H9 (cell line): Measurements from ENCODE around the gene HK3. TPM values are rescaled to one million over a fixed set of nuclear protein-coding genes. Genes with fewer than 3 reads are reported as not detected.

Experiments used
- DNase-seq: peaks from one replicate; pipeline ENCODE4 v3.0.0-alpha.2; 2017
- H2AFZ ChIP-seq: one replicate; pipeline ENCODE4 v1.6.1; 2013; ENCODE audit warnings: mild to moderate bottlenecking, low read length, control low read depth, moderate library complexity
- H2AK5ac ChIP-seq: 2 replicates; pipeline ENCODE4 v1.6.1; 2013; ENCODE audit warnings: low read length, control low read depth, mixed read lengths; ENCODE audit not compliant: insufficient read length
- H2BK120ac ChIP-seq: one replicate; pipeline ENCODE4 v1.6.1; 2013; ENCODE audit warnings: low read depth, mild to moderate bottlenecking, low read length, control low read depth, inconsistent platforms; ENCODE audit not compliant: poor library complexity, severe bottlenecking
- H2BK12ac ChIP-seq: 2 replicates; pipeline ENCODE4 v1.6.1; 2013; ENCODE audit warnings: low read length, control low read depth, mixed read lengths, low read depth; ENCODE audit not compliant: insufficient read length
- H2BK15ac ChIP-seq: 2 replicates; pipeline ENCODE4 v1.6.1; 2013; ENCODE audit warnings: low read depth, low read length, control low read depth
- H2BK20ac ChIP-seq: one replicate; pipeline ENCODE4 v1.6.1; 2013; ENCODE audit warnings: low read depth, mild to moderate bottlenecking, low read length, control low read depth, inconsistent platforms; ENCODE audit not compliant: poor library complexity, severe bottlenecking
- H2BK5ac ChIP-seq: 2 replicates; pipeline ENCODE4 v1.6.1; 2013; ENCODE audit warnings: low read length, control low read depth, mixed read lengths; ENCODE audit not compliant: insufficient read length
- H3K14ac ChIP-seq: 2 replicates; pipeline ENCODE4 v1.6.1; 2013; ENCODE audit warnings: low read length, control low read depth; ENCODE audit not compliant: insufficient read depth
- H3K18ac ChIP-seq: 2 replicates; pipeline ENCODE4 v1.6.1; 2013; ENCODE audit warnings: low read depth, mild to moderate bottlenecking, mixed read lengths, low read length, control low read depth; ENCODE audit not compliant: insufficient read length
- H3K23ac ChIP-seq: 2 replicates; pipeline ENCODE4 v1.6.1; 2013; ENCODE audit warnings: low read length, control low read depth, mixed read lengths, low read depth; ENCODE audit not compliant: insufficient read length
- H3K23me2 ChIP-seq: 2 replicates; pipeline ENCODE4 v1.6.1; 2013; ENCODE audit warnings: low read depth, mild to moderate bottlenecking, mixed read lengths, low read length, control low read depth; ENCODE audit not compliant: insufficient read length, poor library complexity, severe bottlenecking
- H3K27ac ChIP-seq: 2 replicates; pipeline ENCODE4 v1.5.1; 2013; ENCODE audit warnings: low read length, control low read depth, mixed read lengths, low read depth; ENCODE audit not compliant: insufficient read length
- H3K27me3 ChIP-seq: 2 replicates; pipeline ENCODE4 v1.6.1; 2013; ENCODE audit warnings: low read length, control low read depth, inconsistent platforms; ENCODE audit not compliant: insufficient read depth
- H3K4ac ChIP-seq: 2 replicates; pipeline ENCODE4 v1.6.1; 2013; ENCODE audit warnings: low read depth, mild to moderate bottlenecking, control low read depth, inconsistent platforms, low read length, moderate library complexity
- H3K4me1 ChIP-seq: 2 replicates; pipeline ENCODE4 v1.6.1; 2013; ENCODE audit warnings: low read length, control low read depth, inconsistent platforms; ENCODE audit not compliant: insufficient read depth
- H3K4me2 ChIP-seq: 2 replicates; pipeline ENCODE4 v1.6.1; 2013; ENCODE audit warnings: low read length, control low read depth, mixed read lengths; ENCODE audit not compliant: insufficient read length, insufficient read depth
- H3K56ac ChIP-seq: 2 replicates; pipeline ENCODE4 v1.6.1; 2013; ENCODE audit warnings: low read depth, mild to moderate bottlenecking, mixed read lengths, low read length, control low read depth; ENCODE audit not compliant: insufficient read length
- H3K79me1 ChIP-seq: 2 replicates; pipeline ENCODE4 v1.6.1; 2013; ENCODE audit warnings: low read depth, mild to moderate bottlenecking, moderate library complexity, low read length, control low read depth, inconsistent platforms; ENCODE audit not compliant: insufficient read depth, poor library complexity, severe bottlenecking
- H3K79me2 ChIP-seq: 2 replicates; pipeline ENCODE4 v1.6.1; 2013; ENCODE audit warnings: low read length, control low read depth, inconsistent platforms; ENCODE audit not compliant: insufficient read depth
- H3K9ac ChIP-seq: 2 replicates; pipeline ENCODE4 v1.6.1; 2013; ENCODE audit warnings: low read length, control low read depth, mixed read lengths; ENCODE audit not compliant: insufficient read length; ENCODE audit errors: extremely low read depth
- H3K9me3 ChIP-seq: one replicate; pipeline ENCODE4 v1.6.1; 2013; ENCODE audit warnings: low read depth, low read length, inconsistent platforms; ENCODE audit not compliant: control insufficient read depth
- H3T11ph ChIP-seq: one replicate; pipeline ENCODE4 v1.6.1; 2013; ENCODE audit warnings: mild to moderate bottlenecking, low read length, control low read depth, inconsistent platforms
- H4K20me1 ChIP-seq: one replicate; pipeline ENCODE4 v1.6.1; 2013; ENCODE audit not compliant: control insufficient read depth, insufficient read length, insufficient read depth
- H4K5ac ChIP-seq: 2 replicates; pipeline ENCODE4 v1.6.1; 2013; ENCODE audit warnings: low read depth, mild to moderate bottlenecking, mixed read lengths, low read length, control low read depth; ENCODE audit not compliant: insufficient read length
- H4K8ac ChIP-seq: replicated peaks from 2 replicates; pipeline ENCODE4 v1.6.1; 2013; ENCODE audit warnings: low read length, control low read depth, mixed read lengths, low read depth; ENCODE audit not compliant: insufficient read length
- H4K91ac ChIP-seq: 2 replicates; pipeline ENCODE4 v1.6.1; 2013; ENCODE audit warnings: low read depth, mild to moderate bottlenecking, moderate library complexity, mixed read lengths, low read length, control low read depth; ENCODE audit not compliant: insufficient read length
- H3K27ac Mint-ChIP-seq, 3 experiments: 2 replicates in 2 of 3; 3 replicates in 1 of 3; pipeline ENCODE4 v1.8.0; 2020 to 2021; ENCODE audit warnings: mixed read lengths in 3 of 3, mild to moderate bottlenecking in 1 of 3, moderate library complexity in 1 of 3
- H3K27me3 Mint-ChIP-seq: 2 replicates; pipeline ENCODE4 v1.8.0; 2021; ENCODE audit warnings: low read depth, mild to moderate bottlenecking, moderate library complexity, mixed read lengths
- H3K36me3 Mint-ChIP-seq, 3 experiments: 2 replicates in 2 of 3; 3 replicates in 1 of 3; pipeline ENCODE4 v1.8.0; 2020 to 2021; ENCODE audit warnings: low read depth in 3 of 3, mixed read lengths in 3 of 3; ENCODE audit not compliant: insufficient read depth in 1 of 3
- H3K4me1 Mint-ChIP-seq, 2 experiments: 2 replicates each; pipeline ENCODE4 v1.8.0; 2020; ENCODE audit warnings: mixed read lengths in 2 of 2
- H3K4me3 Mint-ChIP-seq, 2 experiments: 2 replicates in 1 of 2; 3 replicates in 1 of 2; pipeline ENCODE4 v1.8.0; 2020 to 2021; ENCODE audit warnings: mild to moderate bottlenecking in 2 of 2, mixed read lengths in 2 of 2, moderate library complexity in 1 of 2
- H3K9me3 Mint-ChIP-seq, 2 experiments: 2 replicates in 1 of 2; 3 replicates in 1 of 2; pipeline ENCODE4 v1.8.0; 2020; ENCODE audit warnings: mild to moderate bottlenecking in 2 of 2, mixed read lengths in 2 of 2, moderate library complexity in 1 of 2
- WGBS: extraction: QIAGEN DNeasy Blood & Tissue Kit; methylation state at CpG from one replicate; pipeline ENCODE4 v1.1.7; 2013; ENCODE audit warnings: missing lambda C conversion rate, low lambda C conversion rate, mixed read lengths; ENCODE audit not compliant: insufficient read length; ENCODE audit errors: extremely low coverage; 5-methylcytosine and 5-hydroxymethylcytosine counted together
- total RNA-seq: library from RNA; stranded (reverse); gene quantifications from 2 replicates; pipeline ENCODE4 v1.2.1, GENCODE V29; 2021
- TF ChIP-seq, protein P1 (sequence below): fragments of 200-600 bp; sonication (generic); conservative IDR thresholded peaks from 3 replicates; pipeline ENCODE4 v1.8.0; 2021; ENCODE audit warnings: antibody characterized with exemption, mild to moderate bottlenecking

Gene HK3
- total RNA-seq, 1 experiment from 2014 or later: not detected

DNA sequence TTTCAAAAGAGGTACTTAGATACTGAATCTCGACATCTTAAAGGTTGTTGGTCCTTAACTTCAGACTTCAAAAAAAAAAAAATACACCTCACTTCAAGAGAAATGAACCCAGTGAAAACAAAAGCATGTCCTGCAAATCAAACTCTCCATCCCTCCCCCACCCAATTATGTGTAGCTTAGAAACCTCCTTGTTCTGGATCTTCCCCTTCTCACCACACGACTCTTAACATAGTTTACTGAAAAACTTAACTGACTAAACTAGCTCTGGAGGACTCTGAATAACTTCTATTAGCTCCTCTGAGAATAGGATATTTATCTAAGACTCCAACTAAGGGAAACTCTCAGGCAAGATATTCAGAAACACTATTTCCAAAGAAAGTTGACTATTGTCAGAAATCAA lies 48.7 kb upstream of the HK3 start:
- Histone ChIP-seq H4K20me1 (no peaks in the 10 kb centered on the region), H3K4ac (no peak overlapping the region), H2BK12ac (no peak overlapping the region), H3T11ph (no peak overlapping the region), H3K9ac (no peak overlapping the region), H4K5ac (no peak overlapping the region), H3K9me3 (no peaks in the 10 kb centered on the region), H3K4me1 (peaks cover 10% of the 10 kb centered on the region; the same call in 1 of the 2 replicates), H2BK15ac (no peak overlapping the region), H3K23me2 (no peaks in the 10 kb centered on the region), H2AFZ (no peak overlapping the region), H3K4me2 (no peak overlapping the region), H2BK5ac (no peak overlapping the region), H2AK5ac (no peak overlapping the region), H4K8ac (no peak overlapping the region), H3K14ac (no peak overlapping the region), H3K18ac (no peak overlapping the region), H2BK120ac (no peak overlapping the region), H3K79me1 (no peaks in the 10 kb centered on the region), H3K56ac (no peak overlapping the region), H3K79me2 (no peaks in the 10 kb centered on the region), H2BK20ac (no peak overlapping the region), H3K23ac (no peak overlapping the region), H4K91ac (no peak overlapping the region), H3K27me3 (no peaks in the 10 kb centered on the region), H3K27ac (no peak overlapping the region)
- peaks cover 0 to 2% of the 10 kb centered on the region in 2 experiments; a peak in 1 of 5 replicates for H3K9me3 Mint-ChIP-seq
- H3K4me3 Mint-ChIP-seq: no peak overlapping the region
- DNase-seq: no peak
- H3K4me1 Mint-ChIP-seq: peaks cover 50 to 53% of the 10 kb centered on the region in 2 experiments
- peak overlapping the region in 2 of 3 experiments; percentile 13 to 49; a peak in 5 of 7 replicates for H3K27ac Mint-ChIP-seq
- WGBS: no CpG with 5 or more reads among the region's 2 CpGs
- no peaks in the 10 kb centered on the region for H3K27me3 Mint-ChIP-seq
- peaks cover 24 to 59% (median 55%) of the 10 kb centered on the region in 3 experiments for H3K36me3 Mint-ChIP-seq
- TF ChIP-seq, protein P1, sequence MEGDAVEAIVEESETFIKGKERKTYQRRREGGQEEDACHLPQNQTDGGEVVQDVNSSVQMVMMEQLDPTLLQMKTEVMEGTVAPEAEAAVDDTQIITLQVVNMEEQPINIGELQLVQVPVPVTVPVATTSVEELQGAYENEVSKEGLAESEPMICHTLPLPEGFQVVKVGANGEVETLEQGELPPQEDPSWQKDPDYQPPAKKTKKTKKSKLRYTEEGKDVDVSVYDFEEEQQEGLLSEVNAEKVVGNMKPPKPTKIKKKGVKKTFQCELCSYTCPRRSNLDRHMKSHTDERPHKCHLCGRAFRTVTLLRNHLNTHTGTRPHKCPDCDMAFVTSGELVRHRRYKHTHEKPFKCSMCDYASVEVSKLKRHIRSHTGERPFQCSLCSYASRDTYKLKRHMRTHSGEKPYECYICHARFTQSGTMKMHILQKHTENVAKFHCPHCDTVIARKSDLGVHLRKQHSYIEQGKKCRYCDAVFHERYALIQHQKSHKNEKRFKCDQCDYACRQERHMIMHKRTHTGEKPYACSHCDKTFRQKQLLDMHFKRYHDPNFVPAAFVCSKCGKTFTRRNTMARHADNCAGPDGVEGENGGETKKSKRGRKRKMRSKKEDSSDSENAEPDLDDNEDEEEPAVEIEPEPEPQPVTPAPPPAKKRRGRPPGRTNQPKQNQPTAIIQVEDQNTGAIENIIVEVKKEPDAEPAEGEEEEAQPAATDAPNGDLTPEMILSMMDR: no peak
